ENCODE results near the gene NTMT1.
"Not testable (repeated sequence)": the region's sequence is repeated elsewhere in the genome, so short reads cannot be mapped to it uniquely, and the experiment has no call there.

Gene NTMT1

DNA sequence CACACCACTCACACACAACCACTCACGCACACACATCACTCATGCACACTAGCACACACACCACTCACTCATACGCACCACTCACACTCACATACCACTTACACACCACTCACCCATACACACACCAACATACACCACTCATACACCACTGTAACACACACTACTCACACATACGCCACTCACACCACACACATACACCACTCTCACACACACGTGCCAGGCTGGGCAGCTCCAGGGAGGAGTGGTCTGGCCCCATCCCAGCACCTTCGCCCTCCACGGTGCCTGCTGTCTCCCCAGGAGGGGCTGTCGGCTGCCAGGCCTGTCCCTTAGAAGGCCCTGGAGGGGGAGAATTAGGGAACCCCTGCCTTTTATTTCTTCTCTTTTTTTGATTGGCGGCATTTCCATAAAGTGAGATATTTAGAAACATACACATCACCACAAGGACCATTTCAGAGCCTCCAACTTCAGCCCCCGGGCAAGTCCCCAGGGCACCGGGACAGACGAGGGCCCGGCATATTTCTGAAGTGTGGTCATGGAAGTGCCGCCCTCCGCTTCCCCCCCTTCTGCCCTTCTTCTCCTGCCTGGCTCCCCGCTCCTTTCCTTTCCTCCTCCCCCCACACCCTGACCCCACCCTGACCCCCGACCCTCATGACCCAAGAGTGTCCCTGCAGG, 22.3 kb downstream of the NTMT1 start:
- no peak for DNase-seq (ENCODE audit: low read depth)
- no peak overlapping the region for H3K4me3 ChIP-seq (ENCODE audit: low read depth, low read length)

DNA sequence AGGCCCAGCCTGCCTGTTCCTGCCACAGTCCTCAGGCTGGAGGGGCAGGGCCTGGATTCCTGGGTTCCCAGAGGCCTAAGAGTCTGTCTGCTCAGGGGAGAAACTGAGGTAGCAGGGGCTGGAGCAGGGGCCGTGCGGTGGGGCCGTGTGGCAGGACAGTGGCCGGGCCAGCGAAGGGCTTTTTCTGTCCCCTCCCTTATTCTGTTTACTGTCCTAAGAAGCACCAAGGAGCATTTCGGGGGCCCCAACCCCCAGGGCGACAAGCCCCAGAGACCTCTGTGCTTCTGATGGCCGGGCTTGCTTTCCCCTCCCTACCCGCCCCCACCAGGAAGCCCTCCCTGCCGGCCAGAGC, 22.8 kb downstream of the NTMT1 start:
- DNase-seq (ENCODE audit: low read depth): no peak
- no peak overlapping the region for H3K4me3 ChIP-seq (ENCODE audit: low read depth, low read length)

DNA sequence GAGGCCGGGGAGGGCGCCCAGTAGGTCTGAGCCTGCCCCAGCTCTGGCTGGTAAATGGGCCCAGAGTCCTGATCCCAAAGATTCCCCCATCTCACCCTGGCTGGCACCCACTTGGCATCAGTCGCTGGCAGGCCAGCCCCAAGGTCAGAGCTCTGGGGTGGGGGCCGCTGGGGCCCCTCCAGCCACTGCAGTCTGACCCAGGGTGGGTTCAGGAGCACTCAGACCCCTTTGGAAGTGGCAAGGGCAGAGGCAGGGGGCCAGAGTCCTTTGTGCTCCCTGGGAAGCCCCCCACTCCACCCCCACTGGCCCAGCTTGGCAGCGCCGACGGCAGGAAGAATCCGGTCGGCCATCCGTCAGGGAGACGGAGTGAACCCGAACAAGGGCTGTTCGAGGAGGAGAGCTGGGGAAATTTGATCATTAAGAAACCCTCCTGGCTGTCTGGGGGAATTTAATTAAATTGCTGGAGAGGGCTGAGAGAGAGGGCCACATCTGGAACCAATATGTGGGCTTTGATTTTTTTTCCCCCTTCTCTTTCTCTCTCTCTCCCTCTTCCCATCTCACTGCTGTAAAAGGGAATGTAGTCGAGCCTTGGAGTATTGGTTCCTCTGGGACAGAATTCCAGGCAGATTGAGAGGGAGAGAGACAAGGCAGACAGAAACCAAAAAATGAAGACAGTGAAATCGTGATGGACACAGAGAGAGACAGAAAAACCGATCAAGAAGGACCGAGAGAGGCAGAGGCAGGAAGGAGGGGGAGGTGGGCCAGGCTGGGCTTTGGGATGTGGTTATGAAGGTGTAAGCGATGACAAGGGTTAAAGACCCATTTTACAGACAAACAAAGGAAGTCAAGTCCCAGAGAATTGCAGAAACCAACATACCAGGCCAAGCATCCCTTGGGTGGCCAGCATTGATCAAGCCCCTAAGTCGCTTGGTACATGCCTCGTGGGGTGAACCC, 24.0 kb downstream of the NTMT1 start:
- DNase-seq (ENCODE audit: low read depth): no peak

DNA sequence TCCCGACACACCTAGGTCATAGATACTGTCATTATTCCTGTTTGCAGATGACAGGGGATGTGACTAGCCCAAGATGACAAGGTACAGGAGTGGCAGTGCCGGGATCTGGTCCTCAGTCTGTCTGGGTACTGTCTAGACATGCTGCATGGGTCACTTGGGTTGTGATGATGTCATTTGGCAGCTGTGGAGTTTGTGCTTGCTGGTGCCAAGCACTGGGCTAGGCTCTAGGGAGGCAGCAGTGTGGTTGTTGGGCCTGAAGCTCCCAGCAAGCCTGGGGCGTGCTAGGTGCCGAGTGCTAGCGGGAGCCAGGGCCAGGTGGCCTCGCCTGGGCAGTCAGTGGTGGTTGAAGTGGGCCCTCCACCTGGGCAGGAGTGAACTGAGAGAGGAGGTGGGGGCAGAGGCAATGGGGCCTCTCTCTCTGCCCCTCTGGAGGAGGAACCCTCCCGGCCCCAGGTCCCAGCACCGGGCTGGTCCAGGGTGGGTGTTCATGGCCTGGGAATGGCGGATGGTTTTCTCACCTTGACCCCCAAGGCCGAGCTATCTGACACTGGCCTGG, 24.8 kb downstream of the NTMT1 start:
- no peak for DNase-seq (ENCODE audit: low read depth)
- no peak overlapping the region for H3K4me3 ChIP-seq (ENCODE audit: low read depth, low read length)

More for the DNA sequence above, 24.0 kb downstream of the NTMT1 start:
- no peak overlapping the region for H3K4me3 ChIP-seq (ENCODE audit: low read depth, low read length)

DNA sequence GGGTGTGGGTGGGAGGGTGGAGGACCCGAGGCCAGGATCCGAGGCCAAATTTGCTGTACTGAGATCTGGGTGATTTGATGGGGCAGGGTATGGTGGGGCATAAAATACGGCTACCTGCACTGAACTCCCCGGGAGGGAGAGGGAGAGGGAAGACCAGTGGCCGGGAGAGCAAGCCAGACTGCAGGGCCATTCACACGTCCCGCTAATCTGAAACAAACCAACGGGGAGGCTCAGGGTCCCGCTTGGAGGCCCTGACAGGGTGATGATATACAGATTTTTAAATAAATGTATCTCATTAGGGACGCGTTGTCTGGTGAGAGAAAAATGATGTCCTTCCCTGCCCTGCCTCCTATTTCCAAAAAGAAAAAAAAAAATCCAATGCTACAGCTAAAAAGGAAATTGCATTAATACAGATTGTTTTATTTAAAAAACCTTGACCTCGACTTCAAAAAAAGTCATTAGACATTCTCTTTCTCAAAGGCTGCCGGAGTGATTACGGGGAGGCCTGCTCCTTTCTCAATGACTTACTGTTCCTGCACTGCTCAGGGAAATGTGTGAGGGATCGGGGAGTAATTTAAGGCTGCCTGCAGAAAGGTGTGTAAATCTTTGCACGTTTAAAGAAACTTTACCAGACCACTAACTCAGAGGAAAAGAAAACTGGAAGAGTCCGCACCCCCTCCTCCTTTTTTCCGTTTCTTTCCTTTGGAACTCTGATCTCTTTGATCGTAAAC, 28.0 kb downstream of the NTMT1 start:
- DNase-seq (ENCODE audit: low read depth): no peak
- no peak overlapping the region for H3K4me3 ChIP-seq (ENCODE audit: low read depth, low read length)

DNA sequence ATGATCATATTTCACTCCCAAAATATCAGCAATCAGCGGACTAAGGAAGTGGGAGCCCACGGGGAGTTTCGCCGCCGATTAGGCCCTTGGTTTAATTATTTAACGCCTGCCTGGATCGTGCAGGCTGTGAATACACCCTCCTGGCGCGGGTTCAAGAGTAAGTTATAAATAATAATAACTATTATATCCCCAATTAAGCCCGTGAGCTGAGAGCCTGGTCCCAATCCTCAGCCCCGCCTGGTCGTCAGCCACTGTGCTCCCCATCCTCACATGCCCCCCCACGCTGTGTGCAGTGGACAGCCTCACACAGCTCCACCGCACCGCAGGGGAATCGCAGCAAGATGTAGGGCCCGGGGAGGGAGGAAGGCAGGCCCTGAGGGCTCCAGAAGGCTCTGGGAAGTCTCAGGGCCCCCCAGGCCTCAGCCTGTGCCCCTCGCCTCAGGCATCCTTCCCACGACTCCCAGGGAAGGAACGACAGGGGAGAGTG, 28.6 kb downstream of the NTMT1 start:
- DNase-seq (ENCODE audit: low read depth): no peak
- H3K4me3 ChIP-seq (ENCODE audit: low read depth, low read length): no peak overlapping the region

DNA sequence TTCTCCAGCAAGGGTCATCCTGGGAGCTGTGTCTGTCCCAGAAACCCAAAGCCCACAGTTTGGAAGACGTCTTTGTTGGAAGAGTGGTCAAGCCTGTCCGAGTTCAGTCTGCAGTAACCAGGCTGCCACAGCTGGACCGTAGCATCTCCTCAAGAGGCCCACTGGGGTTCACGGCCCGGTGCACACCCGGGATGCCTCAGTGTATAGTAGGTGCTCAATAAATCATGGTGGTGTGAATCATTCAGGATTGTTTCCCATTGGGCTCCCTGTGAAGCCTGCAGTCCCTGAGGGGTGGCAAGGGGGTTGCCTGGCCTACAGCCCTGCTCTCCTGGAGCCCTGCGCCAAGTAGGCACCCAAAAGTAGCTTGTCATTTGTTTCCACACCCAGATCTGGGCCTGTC, 29.2 kb downstream of the NTMT1 start:
- no peak overlapping the region for H3K4me3 ChIP-seq (ENCODE audit: low read depth, low read length)
- no peak for DNase-seq (ENCODE audit: low read depth)

DNA sequence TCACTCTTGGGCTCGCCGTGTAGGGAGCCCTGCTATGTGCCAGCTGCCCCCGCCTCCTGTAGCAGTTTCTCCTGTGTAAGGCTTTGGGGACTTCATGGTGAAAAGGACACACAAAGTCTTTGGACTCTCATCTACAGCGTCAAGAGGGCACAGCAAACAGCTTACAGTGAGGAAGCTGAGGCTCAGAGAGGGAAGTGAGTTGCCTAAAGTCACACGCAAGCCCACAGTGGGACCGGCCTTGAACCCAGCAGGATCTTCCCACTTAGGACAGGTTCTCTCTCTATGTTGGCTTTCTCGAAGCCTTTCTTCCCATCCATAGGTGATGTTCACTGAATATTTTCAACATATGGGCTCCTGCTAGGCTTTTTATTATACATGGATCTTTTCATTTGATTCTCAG, 29.7 kb downstream of the NTMT1 start:
- DNase-seq (ENCODE audit: low read depth): no peak
- no peak overlapping the region for H3K4me3 ChIP-seq (ENCODE audit: low read depth, low read length)

DNA sequence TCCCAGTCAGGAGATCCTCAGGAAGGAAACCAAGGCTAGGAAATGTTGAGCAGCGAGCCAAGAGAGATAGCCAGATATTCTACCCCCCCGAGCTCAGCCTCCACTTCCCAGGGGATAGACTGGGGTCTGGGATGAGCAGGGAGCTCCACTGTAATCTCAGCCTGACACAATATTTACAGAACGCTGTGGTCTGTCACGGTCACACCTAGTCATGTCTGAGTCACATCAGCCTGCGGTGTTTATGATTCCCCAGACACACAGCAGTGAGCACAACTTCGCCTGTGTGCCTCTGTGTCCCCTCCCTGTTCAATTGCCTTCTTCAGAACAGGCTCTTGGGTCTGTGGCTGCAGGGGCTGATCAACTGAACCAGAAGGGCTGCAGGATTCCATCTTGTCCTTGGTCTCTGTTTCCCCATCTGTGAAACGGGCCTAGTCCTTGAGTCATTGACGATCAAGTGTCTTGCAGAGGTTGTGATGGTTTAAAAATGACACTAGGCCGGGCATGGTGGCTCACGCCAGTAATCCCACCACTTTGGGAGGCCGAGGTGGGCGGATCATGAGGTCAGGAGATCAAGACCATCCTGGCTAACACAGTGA, 30.9 kb downstream of the NTMT1 start:
- peak; percentile 42 for DNase-seq (ENCODE audit: low read depth)
- no peak overlapping the region for H3K4me3 ChIP-seq (ENCODE audit: low read depth, low read length)

DNA sequence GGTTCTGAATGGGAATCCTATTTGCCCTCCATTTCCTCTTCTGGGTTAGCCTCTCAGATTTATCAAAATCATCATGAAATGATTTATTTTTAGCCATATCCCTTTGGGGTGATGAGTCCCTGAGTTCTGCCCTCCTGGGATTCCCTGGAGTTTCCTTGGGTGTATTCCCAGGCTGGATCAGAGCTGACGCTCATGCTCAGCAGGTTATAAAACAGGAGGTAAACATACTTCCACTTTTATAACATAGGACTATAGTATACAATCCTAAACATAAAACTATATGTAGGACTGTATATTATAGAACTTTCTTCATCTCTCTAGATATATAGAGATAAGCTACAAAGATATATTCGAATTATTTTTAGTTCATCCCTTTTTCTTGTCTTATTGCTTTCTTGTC, 35.1 kb downstream of the NTMT1 start:
- no peak for DNase-seq (ENCODE audit: low read depth)
- H3K4me3 ChIP-seq (ENCODE audit: low read depth, low read length): no peak overlapping the region

DNA sequence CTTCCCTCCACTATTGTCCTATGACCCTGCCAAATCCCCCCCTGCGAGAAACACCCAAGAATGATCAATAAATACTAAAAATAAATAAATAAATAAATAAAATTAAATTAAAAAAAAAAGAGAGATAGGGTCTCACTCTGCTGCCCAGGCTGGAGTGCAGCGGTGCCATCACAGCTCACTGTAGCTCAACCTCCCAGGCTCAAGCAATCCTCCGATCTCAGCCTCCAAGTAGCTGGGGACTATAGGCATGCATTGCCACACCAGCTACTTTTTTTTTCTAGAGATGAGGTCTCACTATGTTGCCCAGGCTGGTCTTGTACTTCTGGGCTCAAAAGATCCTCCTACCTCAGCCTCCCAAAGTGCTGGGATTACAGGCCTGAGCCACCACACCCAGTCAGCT, 36.3 kb downstream of the NTMT1 start:
- not testable (repeated sequence) for H3K4me3 ChIP-seq (ENCODE audit: low read depth, low read length); DNase-seq (ENCODE audit: low read depth)

DNA sequence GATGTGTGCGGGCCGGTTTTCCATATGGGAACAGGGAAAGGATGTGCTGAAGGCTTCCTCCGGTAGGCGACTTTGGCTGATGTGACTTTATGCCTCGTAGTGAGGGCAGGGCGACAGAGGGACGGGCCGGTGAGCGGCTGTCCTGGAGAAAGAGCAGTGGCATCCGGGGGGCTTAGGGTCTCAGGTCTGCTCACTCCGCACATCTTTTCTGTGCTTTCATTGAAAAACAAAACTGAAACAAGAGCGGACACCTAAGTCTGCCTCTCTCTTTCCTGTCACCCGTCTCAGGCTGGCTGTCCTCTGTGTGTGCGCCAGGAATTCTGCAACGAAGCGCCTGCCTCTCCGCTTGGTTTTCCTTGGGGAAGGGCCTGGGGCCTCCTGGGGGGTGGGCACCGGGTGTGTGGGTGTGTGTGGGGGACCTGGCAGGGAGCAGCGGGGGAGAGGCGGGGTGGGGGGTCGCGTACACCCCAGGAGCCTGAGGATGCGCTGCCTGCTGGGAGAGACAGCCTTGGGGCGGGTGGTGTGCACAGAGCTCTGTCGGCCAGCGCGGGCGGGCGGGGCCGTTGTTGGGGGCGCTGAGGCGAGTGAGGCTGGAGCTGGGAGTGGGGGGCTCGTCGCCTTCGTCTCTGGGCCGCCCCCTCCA, 38.9 kb downstream of the NTMT1 start:
- peak overlapping the region; percentile 30 for H3K4me3 ChIP-seq (ENCODE audit: low read depth, low read length)
- DNase-seq (ENCODE audit: low read depth): no peak

DNA sequence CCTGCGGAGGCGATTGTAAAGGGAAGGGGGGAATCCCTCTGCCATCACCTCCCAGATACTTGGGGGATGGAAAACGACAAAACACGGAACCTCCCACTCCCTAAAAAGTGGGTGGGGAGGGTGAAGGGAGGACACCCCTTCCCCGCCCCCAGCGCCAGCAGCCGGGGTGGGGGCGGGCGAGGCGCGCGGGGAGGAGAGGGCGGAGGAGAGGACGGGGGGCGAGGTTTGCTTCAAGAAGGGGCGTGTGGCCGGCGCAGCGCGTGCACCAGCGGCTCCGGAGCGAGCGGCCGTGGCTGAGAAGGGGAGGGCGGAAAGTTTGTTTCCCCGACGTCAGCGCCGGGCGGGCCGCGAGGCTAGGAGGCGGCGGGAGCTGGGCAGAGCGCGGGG, 39.4 kb downstream of the NTMT1 start, which contains the start of gene PRRX2:
Gene PRRX2 (plus strand): TSS at position 259 of the 387 bp plus-strand sequence. CDS start 221 bp downstream, outside the sequence.
- DNase-seq (ENCODE audit: low read depth): no peak
- peak within 1 kb of the TSS; percentile 30 for H3K4me3 ChIP-seq (ENCODE audit: low read depth, low read length)

DNA sequence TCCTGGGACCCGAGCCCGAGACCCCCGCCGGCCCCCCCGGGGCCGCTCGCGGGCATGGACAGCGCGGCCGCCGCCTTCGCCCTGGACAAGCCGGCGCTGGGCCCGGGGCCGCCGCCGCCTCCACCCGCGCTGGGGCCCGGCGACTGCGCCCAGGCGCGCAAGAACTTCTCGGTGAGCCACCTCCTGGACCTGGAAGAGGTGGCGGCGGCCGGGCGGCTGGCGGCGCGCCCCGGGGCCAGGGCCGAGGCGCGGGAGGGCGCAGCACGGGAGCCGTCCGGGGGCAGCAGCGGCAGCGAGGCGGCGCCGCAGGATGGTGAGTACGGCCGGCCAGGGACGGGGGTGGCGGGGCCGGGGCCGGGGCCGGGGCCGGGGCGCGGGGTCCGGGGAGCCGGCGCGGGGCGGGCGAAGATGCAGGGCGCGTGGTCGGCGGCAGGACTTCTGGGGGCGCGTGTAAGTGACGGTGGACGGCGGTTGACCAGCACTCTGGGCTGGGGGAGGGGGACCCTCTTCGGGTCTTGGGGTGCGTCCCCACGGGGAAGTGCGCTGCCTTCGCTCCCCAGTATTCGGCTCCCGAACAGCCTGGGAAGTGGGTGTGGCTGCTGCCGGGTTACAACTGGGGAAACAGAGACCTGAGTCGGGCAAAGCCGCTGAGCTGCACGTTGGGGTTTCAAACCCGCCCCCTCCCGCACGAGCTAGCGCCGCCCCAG, 40.0 kb downstream of the NTMT1 start:
- no peak for DNase-seq (ENCODE audit: low read depth)
- peak overlapping the region; percentile 24 for H3K4me3 ChIP-seq (ENCODE audit: low read depth, low read length)

DNA sequence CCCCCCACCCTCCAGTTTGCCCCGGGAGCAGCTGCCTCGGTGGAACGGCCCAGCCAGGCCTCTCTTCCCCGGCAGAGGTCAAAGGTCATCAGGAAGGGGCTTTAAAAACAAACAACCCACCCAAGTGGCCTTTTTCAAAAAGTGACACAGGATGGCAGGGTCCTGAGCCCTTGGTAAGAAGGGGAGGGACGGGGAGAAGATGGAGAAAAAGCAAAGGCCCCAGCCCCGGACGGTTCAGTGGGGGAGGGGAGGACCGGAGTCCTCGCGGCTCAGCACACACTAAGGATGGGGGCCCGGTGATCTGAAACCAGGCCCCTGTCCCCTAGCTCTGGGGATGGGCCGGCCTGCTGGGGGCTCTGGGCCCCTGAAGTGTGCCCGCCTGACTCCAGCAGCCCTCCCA, 40.6 kb downstream of the NTMT1 start:
- peak overlapping the region; percentile 24 for H3K4me3 ChIP-seq (ENCODE audit: low read depth, low read length)
- no peak for DNase-seq (ENCODE audit: low read depth)

DNA sequence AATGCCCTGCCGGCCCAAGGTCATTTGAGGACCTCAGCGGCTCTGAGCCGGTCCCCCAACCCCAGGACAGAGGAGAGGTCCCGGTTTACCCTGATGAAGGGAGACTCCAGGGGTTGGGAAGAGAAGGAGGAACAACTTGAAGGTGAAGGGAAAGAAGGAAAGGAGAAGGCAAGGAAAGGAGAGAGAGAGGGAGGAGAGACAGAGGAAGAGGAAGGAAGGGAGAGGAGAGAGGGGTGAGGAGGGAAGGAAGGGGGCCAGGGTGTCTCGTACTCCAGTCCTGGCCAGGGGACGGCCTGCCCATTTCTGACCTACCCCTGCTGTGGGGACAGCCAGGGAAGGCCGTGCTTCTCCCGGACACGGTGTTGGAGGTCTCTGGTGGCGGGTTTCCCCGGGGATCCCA, 41.4 kb downstream of the NTMT1 start:
- H3K4me3 ChIP-seq (ENCODE audit: low read depth, low read length): no peak overlapping the region
- no peak for DNase-seq (ENCODE audit: low read depth)

DNA sequence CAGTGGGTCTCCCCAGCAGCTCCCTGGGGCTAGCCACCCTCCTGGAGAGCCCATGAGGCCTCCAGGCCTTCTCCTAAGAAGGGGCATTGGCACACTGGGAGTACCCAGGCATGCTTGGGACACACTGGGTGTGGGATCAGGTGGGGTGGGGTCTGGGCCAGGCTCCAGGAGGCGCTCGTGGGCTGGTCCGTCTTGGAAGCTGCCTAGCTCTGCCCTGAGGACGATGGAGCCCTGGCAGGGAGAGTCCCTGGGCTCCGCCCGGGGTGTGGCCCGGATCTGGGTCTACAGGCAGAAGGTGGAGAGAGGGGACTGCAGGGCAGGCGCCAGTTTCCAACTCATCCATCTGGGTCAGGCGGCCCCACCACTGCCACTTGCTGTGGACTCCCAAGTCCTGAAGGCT, 41.9 kb downstream of the NTMT1 start:
- H3K4me3 ChIP-seq (ENCODE audit: low read depth, low read length): no peak overlapping the region
- DNase-seq (ENCODE audit: low read depth): no peak

DNA sequence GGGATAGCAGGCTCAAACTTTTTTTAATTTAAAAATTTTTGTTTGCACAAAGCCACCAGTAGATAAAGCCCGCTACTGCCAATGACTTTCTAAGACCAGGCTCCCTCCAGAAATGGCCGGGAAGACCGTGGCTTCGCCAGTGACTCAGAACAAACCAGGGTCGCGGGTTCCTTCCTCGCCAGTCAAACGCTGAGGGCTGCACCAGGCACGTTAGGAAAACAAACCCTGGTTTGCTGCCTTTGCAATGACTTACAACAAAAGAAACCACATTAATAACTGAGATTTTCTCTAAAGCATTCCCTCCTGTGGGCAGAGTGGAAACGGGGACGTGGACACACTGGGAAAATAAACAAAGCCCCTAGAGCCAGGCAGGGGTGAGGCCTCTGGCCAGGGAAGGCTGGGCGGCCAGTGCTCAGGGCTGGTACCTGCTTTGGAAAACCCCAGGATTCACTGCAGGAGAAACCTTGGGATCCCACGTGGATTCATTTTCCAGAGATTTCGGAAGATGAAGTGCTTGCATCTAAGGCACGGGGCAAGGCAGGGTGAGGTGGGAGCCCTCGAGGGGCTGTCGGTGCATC, 43.3 kb downstream of the NTMT1 start:
- DNase-seq (ENCODE audit: low read depth): peak; percentile 27
- H3K4me3 ChIP-seq (ENCODE audit: low read depth, low read length): no peak overlapping the region

All from skeletal muscle cell (primary cell).